DMS53 treated with DMSO at 0.1 percent for 48 hours (cell line): ENCODE measurements around the gene CNTN4.

Source experiments
- DNase-seq: peaks from one replicate; lab custom pipeline; 2025; ENCODE audit not compliant: unreplicated experiment; lab: John Stamatoyannopoulos, UW

The CNTN4 gene

DNA sequence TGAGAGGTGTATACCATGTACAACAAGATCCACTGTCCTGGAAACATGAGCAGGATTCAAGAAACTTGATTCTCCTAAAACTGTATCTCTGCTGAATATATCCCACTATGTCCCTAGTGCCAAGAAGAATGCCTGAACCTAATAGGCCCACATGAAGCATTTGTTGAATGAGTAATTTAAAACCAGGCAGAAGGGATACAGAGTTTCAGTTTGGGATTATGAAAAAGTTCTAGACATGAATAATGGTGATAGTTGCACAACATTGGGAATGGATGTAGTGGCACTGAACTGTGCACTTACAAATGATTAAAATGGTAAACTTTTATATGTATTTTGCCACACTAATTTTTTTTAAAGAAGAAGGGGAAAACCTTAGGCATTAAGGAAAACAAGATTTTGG, 750.4 kb downstream of the CNTN4 start:
- no peak for DNase-seq

- no peak for DNase-seq
Measured at GRCh38 chr3:2850701-2851100, 752.0 kb downstream of the CNTN4 start.

DNA sequence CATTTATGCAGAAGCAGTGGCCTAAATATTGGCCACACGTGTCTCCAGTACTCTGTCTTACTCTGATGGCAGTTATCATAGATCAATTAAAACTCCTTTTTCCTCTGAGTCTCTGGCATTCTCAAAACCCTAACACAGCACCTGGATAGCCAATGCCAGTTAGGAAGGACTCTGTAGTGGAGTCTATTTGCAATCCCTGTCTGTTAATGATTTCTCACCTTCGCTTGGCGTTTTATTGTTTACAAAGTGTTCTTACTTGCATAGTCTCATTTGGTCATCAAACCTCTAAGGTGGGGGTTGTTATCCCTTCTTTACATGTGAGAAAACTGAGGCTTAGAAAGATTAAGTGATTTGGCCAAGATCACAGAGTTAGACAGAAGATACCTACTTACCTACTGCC, 752.7 kb downstream of the CNTN4 start:
- peak; percentile 3 for DNase-seq

GRCh38 chr3:2851835-2852234, 753.2 kb downstream of the CNTN4 start:
- DNase-seq = no peak

- DNase-seq = no peak
Measured at GRCh38 chr3:2853651-2854050, 755.0 kb downstream of the CNTN4 start.

DNA sequence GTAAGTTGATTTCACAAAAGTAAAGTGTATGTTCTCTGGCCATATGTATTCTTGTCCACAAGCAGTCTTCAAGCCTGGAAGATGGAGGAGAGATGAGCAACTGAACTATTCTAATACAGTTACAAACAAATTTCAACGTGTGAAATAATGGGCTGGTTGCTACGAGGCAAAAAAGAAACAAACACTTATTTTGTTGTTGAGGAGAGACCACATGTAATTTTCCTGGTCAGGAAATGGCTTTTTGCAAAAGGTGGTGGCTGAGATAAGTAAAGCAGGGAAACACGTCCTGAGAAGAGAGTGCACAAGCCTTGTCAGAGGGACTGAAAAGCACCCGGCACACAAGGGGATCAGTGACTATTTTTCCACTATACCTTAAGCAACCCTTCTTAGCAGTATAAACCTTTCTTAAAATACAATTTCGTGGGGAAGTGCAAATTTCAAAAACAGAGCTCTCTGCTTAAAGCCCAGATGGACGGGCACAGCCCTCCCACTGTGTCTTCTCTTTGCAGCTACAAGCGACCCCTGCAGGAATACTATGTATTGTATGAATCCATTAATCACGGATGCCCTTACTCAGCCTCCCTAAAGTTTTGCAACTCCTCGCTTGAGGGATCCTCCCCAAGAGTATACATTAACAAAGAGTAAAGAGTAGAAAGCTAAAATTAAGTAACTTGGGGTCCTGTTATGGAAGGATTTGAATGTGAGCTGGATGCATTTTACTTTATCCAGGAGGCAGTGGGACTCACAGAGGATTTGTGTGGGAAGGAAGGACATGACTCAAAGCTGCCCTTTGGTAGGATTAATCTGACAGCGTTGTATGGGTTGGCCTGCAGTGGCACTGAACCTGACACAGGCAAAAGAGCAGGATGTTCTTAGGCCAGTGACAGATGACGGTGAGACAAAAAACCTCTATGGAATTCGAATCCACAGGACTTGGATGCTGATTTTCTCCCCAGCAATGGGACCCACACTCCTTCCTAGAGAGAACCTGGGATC, 757.8 kb downstream of the CNTN4 start:
- DNase-seq = no peak

- DNase-seq = no peak
Measured at GRCh38 chr3:2860626-2861025, 762.0 kb downstream of the CNTN4 start.

DNA sequence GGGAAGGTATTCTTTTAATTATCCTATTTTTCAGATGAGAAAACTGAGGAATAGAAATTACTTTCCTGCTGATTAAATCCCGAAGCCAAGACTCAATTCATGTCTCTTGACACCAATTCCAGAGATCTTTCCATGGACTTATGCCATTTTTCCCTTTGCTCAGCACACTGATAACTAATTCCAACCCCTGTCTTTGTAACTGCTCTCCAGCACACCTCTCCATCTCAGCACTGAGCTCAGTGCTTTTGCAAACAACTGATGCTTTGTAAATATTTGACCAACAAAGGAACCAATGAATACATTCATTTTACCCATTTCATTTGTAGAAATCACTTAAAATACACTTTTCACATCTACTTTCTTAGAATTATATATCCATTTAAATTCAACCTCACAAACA, 762.5 kb downstream of the CNTN4 start:
- no peak for DNase-seq

DNA sequence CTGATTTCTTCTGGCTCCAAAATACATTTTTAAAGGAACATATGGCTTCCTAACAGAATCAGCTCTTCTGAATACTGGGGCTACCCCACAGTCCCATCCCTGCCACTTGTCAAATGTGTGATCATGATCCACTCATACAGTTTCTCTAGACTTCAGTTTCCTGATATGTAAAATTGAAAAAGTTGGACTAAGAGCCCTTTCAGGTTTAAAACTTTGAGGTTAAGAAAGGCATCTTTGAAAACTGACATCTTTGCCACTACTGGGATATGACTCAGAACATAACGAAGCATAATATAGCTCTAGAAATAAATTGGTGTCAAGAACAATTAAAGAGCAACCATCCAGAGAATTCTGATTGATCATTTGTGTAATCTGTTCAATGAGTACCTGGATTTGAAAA, 763.3 kb downstream of the CNTN4 start:
- DNase-seq = no peak

GRCh38 chr3:2862366-2862765, 763.7 kb downstream of the CNTN4 start:
- DNase-seq = no peak

- no peak for DNase-seq
Measured at GRCh38 chr3:2863127-2863526, 764.5 kb downstream of the CNTN4 start.

GRCh38 chr3:2869905-2870304, 771.2 kb downstream of the CNTN4 start:
- no peak for DNase-seq

GRCh38 chr3:2870724-2871333, 772.2 kb downstream of the CNTN4 start:
- DNase-seq = no peak

DNA sequence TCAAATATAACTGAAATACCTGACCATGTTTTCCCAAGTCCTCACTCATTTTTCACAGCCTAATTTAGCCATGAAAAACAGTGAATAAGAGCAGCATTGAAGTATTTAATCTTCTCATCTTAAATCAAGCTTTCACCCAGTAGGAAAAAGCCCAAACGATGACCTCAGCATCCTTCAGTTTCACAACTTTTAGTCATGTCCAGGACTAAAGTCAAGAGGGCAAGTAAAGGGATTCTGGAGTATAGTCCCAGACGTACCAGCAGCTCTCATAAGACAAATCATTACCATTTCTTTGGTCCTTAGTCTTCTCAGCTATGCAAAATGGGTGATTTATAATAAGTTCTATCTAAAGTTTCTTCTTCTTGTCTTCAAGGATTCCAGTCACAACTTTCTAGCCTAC, 774.2 kb downstream of the CNTN4 start:
- no peak for DNase-seq

GRCh38 chr3:2873986-2874385, 775.3 kb downstream of the CNTN4 start:
- DNase-seq = no peak

DNA sequence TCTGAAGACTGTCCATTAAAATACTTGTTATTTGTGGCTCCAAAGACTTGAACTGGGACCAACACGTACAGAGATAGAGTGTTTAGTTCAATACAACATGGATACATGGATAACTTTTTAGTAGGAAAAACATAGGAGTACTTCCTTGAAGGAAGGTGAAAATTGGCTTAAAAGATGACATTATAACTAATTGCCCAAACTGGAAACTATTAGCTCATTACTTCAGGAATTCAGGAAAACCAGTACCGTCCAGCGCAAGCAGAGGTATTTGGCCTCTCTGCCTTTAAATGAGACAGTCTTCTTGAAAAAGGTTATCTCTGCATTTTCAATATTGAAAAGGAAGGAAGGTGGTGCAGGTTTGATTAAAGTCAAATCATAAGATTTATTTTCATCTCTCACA, 777.0 kb downstream of the CNTN4 start:
- DNase-seq = no peak

GRCh38 chr3:2876362-2876761, 777.7 kb downstream of the CNTN4 start:
- DNase-seq = no peak

- DNase-seq = no peak
Measured at GRCh38 chr3:2879023-2879422, 780.4 kb downstream of the CNTN4 start.

DNA sequence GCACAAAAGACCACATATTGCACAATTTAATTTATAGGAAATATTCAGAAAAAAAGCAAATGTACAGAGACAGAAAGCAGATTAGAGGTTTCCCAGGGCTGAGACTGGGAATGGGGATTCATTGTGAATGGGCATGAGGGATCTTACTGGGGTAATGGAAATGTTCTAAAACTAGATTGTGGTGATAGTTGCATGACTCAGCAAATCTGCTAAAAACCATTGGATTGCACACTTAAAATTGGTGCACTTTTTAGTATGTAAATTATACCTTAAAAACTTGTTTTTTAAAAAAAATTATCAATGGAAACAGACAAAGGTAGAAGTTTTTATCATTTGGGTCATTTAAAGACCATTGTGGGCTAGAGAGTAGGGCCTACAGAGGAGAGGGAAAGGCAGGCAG, 780.9 kb downstream of the CNTN4 start:
- no peak for DNase-seq

GRCh38 chr3:2880218-2880756, 781.6 kb downstream of the CNTN4 start:
- DNase-seq = no peak

DNA sequence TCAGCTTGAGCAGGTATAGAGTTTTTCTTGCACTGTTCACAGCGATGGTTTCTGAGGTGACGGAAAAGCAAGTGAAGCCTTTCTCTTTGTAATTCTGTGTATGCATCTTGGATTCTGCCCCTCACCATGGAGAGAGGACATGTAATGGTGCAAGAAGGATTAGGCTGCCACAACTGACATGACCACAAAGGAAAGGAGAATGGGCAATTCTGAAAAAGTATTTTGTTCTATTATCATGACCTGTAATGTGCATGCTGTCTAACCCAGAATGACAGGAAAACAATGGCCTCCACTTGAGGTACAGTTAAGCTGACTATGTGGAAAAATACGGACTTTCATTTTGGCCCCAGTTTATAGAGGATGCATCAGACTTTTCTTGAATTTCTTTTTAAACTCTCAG, 784.6 kb downstream of the CNTN4 start:
- DNase-seq = no peak

- DNase-seq = no peak
Measured at GRCh38 chr3:2888592-2888991, 789.9 kb downstream of the CNTN4 start.
